H9 (cell line): ENCODE results near the gene BEST2. TPM values are rescaled to one million over a fixed set of nuclear protein-coding genes. Genes with fewer than 3 reads are reported as not detected.
A peak's percentile ranks its signal among the peaks of the same experiment; 100 is the strongest.

Source experiments
- DNase-seq: peaks from one replicate; pipeline ENCODE4 v3.0.0-alpha.2; 2017
- H2AFZ ChIP-seq: one replicate; pipeline ENCODE4 v1.6.1; 2013; ENCODE audit warnings: mild to moderate bottlenecking, low read length, control low read depth, moderate library complexity
- H2AK5ac ChIP-seq: 2 replicates; pipeline ENCODE4 v1.6.1; 2013; ENCODE audit warnings: low read length, control low read depth, mixed read lengths; ENCODE audit not compliant: insufficient read length
- H2BK120ac ChIP-seq: one replicate; pipeline ENCODE4 v1.6.1; 2013; ENCODE audit warnings: low read depth, mild to moderate bottlenecking, low read length, control low read depth, inconsistent platforms; ENCODE audit not compliant: poor library complexity, severe bottlenecking
- H2BK12ac ChIP-seq: 2 replicates; pipeline ENCODE4 v1.6.1; 2013; ENCODE audit warnings: low read length, control low read depth, mixed read lengths, low read depth; ENCODE audit not compliant: insufficient read length
- H2BK15ac ChIP-seq: 2 replicates; pipeline ENCODE4 v1.6.1; 2013; ENCODE audit warnings: low read depth, low read length, control low read depth
- H2BK20ac ChIP-seq: one replicate; pipeline ENCODE4 v1.6.1; 2013; ENCODE audit warnings: low read depth, mild to moderate bottlenecking, low read length, control low read depth, inconsistent platforms; ENCODE audit not compliant: poor library complexity, severe bottlenecking
- H2BK5ac ChIP-seq: 2 replicates; pipeline ENCODE4 v1.6.1; 2013; ENCODE audit warnings: low read length, control low read depth, mixed read lengths; ENCODE audit not compliant: insufficient read length
- H3K14ac ChIP-seq: 2 replicates; pipeline ENCODE4 v1.6.1; 2013; ENCODE audit warnings: low read length, control low read depth; ENCODE audit not compliant: insufficient read depth
- H3K18ac ChIP-seq: 2 replicates; pipeline ENCODE4 v1.6.1; 2013; ENCODE audit warnings: low read depth, mild to moderate bottlenecking, mixed read lengths, low read length, control low read depth; ENCODE audit not compliant: insufficient read length
- H3K23ac ChIP-seq: 2 replicates; pipeline ENCODE4 v1.6.1; 2013; ENCODE audit warnings: low read length, control low read depth, mixed read lengths, low read depth; ENCODE audit not compliant: insufficient read length
- H3K23me2 ChIP-seq: 2 replicates; pipeline ENCODE4 v1.6.1; 2013; ENCODE audit warnings: low read depth, mild to moderate bottlenecking, mixed read lengths, low read length, control low read depth; ENCODE audit not compliant: insufficient read length, poor library complexity, severe bottlenecking
- H3K27ac ChIP-seq: 2 replicates; pipeline ENCODE4 v1.5.1; 2013; ENCODE audit warnings: low read length, control low read depth, mixed read lengths, low read depth; ENCODE audit not compliant: insufficient read length
- H3K27me3 ChIP-seq: 2 replicates; pipeline ENCODE4 v1.6.1; 2013; ENCODE audit warnings: low read length, control low read depth, inconsistent platforms; ENCODE audit not compliant: insufficient read depth
- H3K4ac ChIP-seq: 2 replicates; pipeline ENCODE4 v1.6.1; 2013; ENCODE audit warnings: low read depth, mild to moderate bottlenecking, control low read depth, inconsistent platforms, low read length, moderate library complexity
- H3K4me1 ChIP-seq: 2 replicates; pipeline ENCODE4 v1.6.1; 2013; ENCODE audit warnings: low read length, control low read depth, inconsistent platforms; ENCODE audit not compliant: insufficient read depth
- H3K4me2 ChIP-seq: 2 replicates; pipeline ENCODE4 v1.6.1; 2013; ENCODE audit warnings: low read length, control low read depth, mixed read lengths; ENCODE audit not compliant: insufficient read length, insufficient read depth
- H3K56ac ChIP-seq: 2 replicates; pipeline ENCODE4 v1.6.1; 2013; ENCODE audit warnings: low read depth, mild to moderate bottlenecking, mixed read lengths, low read length, control low read depth; ENCODE audit not compliant: insufficient read length
- H3K79me1 ChIP-seq: 2 replicates; pipeline ENCODE4 v1.6.1; 2013; ENCODE audit warnings: low read depth, mild to moderate bottlenecking, moderate library complexity, low read length, control low read depth, inconsistent platforms; ENCODE audit not compliant: insufficient read depth, poor library complexity, severe bottlenecking
- H3K79me2 ChIP-seq: 2 replicates; pipeline ENCODE4 v1.6.1; 2013; ENCODE audit warnings: low read length, control low read depth, inconsistent platforms; ENCODE audit not compliant: insufficient read depth
- H3K9ac ChIP-seq: 2 replicates; pipeline ENCODE4 v1.6.1; 2013; ENCODE audit warnings: low read length, control low read depth, mixed read lengths; ENCODE audit not compliant: insufficient read length; ENCODE audit errors: extremely low read depth
- H3K9me3 ChIP-seq: one replicate; pipeline ENCODE4 v1.6.1; 2013; ENCODE audit warnings: low read depth, low read length, inconsistent platforms; ENCODE audit not compliant: control insufficient read depth
- H3T11ph ChIP-seq: one replicate; pipeline ENCODE4 v1.6.1; 2013; ENCODE audit warnings: mild to moderate bottlenecking, low read length, control low read depth, inconsistent platforms
- H4K20me1 ChIP-seq: one replicate; pipeline ENCODE4 v1.6.1; 2013; ENCODE audit not compliant: control insufficient read depth, insufficient read length, insufficient read depth
- H4K5ac ChIP-seq: 2 replicates; pipeline ENCODE4 v1.6.1; 2013; ENCODE audit warnings: low read depth, mild to moderate bottlenecking, mixed read lengths, low read length, control low read depth; ENCODE audit not compliant: insufficient read length
- H4K8ac ChIP-seq: replicated peaks from 2 replicates; pipeline ENCODE4 v1.6.1; 2013; ENCODE audit warnings: low read length, control low read depth, mixed read lengths, low read depth; ENCODE audit not compliant: insufficient read length
- H4K91ac ChIP-seq: 2 replicates; pipeline ENCODE4 v1.6.1; 2013; ENCODE audit warnings: low read depth, mild to moderate bottlenecking, moderate library complexity, mixed read lengths, low read length, control low read depth; ENCODE audit not compliant: insufficient read length
- H3K27ac Mint-ChIP-seq, 3 experiments: 2 replicates in 2 of 3; 3 replicates in 1 of 3; pipeline ENCODE4 v1.8.0; 2020 to 2021; ENCODE audit warnings: mixed read lengths in 3 of 3, mild to moderate bottlenecking in 1 of 3, moderate library complexity in 1 of 3
- H3K27me3 Mint-ChIP-seq: 2 replicates; pipeline ENCODE4 v1.8.0; 2021; ENCODE audit warnings: low read depth, mild to moderate bottlenecking, moderate library complexity, mixed read lengths
- H3K36me3 Mint-ChIP-seq, 3 experiments: 2 replicates in 2 of 3; 3 replicates in 1 of 3; pipeline ENCODE4 v1.8.0; 2020 to 2021; ENCODE audit warnings: low read depth in 3 of 3, mixed read lengths in 3 of 3; ENCODE audit not compliant: insufficient read depth in 1 of 3
- H3K4me1 Mint-ChIP-seq, 2 experiments: 2 replicates each; pipeline ENCODE4 v1.8.0; 2020; ENCODE audit warnings: mixed read lengths in 2 of 2
- H3K4me3 Mint-ChIP-seq, 2 experiments: 2 replicates in 1 of 2; 3 replicates in 1 of 2; pipeline ENCODE4 v1.8.0; 2020 to 2021; ENCODE audit warnings: mild to moderate bottlenecking in 2 of 2, mixed read lengths in 2 of 2, moderate library complexity in 1 of 2
- H3K9me3 Mint-ChIP-seq, 2 experiments: 2 replicates in 1 of 2; 3 replicates in 1 of 2; pipeline ENCODE4 v1.8.0; 2020; ENCODE audit warnings: mild to moderate bottlenecking in 2 of 2, mixed read lengths in 2 of 2, moderate library complexity in 1 of 2
- WGBS: extraction: QIAGEN DNeasy Blood & Tissue Kit; methylation state at CpG from one replicate; pipeline ENCODE4 v1.1.7; 2013; ENCODE audit warnings: missing lambda C conversion rate, low lambda C conversion rate, mixed read lengths; ENCODE audit not compliant: insufficient read length; ENCODE audit errors: extremely low coverage; 5-methylcytosine and 5-hydroxymethylcytosine counted together
- total RNA-seq: library from RNA; stranded (reverse); gene quantifications from 2 replicates; pipeline ENCODE4 v1.2.1, GENCODE V29; 2021
- TF ChIP-seq, protein P1 (sequence below): fragments of 200-600 bp; sonication (generic); conservative IDR thresholded peaks from 3 replicates; pipeline ENCODE4 v1.8.0; 2021; ENCODE audit warnings: antibody characterized with exemption, mild to moderate bottlenecking

Gene BEST2
- total RNA-seq, 1 experiment from 2014 or later, result 1.6 TPM

DNA sequence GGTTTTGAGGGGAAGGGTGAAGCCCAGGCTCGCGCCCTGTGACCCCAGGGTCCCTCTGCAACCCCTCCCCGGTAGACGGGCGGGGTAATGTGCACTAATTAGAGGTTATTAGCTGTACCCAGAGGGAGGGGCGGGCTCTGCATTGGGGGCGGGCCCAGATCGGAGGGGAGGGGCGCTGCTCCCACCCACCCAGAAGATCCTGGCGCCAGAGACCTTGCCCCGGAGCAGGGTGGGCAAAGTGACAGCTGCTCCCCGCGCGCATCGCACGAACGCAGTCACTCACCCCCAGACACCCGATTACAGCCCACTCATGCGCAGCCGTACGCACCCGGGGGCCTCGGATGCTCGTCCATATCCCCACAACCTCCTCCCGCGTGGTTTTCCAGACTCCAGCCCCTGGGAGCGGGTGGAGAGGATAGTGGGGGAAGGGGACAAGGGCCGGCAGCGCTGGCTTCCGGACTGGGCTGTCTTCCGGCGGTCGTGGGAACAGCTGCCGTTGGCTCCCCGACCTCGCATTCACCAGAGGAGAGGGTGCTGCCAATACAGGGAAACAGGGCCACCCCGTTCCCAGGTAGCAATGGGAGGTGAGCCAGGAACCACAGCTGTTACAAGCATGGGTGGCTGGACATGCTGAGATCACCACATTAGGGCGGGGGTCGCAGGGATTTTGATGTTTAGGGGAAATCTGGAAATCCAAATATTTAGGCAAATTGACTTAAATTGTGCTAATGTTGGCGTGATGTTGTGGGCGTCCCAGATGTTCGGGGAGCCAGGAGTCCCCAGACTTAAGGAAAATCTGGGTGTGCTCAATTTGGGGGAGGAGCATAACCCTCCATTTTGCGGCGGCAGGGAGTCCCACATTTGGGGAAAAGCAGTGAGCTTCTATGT, 26.7 kb downstream of the BEST2 start:
- peak; percentile 63 for DNase-seq
- Mint-ChIP-seq H3K9me3 (no peaks in the 10 kb centered on the region), H3K27me3 (no peaks in the 10 kb centered on the region; the same call in 1 of the 2 replicates), H3K27ac (peak overlapping the region in 2 of 3 experiments; percentile 59 to 91; a peak in 3 of 7 replicates), H3K4me3 (peak overlapping the region; percentile 69 to 85), H3K4me1 (peaks cover 24 to 25% of the 10 kb centered on the region in 2 experiments), H3K36me3 (peaks cover 8 to 13% (median 12%) of the 10 kb centered on the region in 3 experiments; a peak in 6 of 7 replicates)
- Histone ChIP-seq H3K56ac (no peak overlapping the region), H4K5ac (no peak overlapping the region), H4K91ac (no peak overlapping the region), H2BK20ac (no peak overlapping the region), H4K20me1 (no peaks in the 10 kb centered on the region), H2BK15ac (no peak overlapping the region), H3K14ac (no peak overlapping the region), H3K23ac (no peak overlapping the region), H3K9ac (peak overlapping the region; percentile 5), H2BK12ac (no peak overlapping the region), H3K27me3 (no peaks in the 10 kb centered on the region), H3K9me3 (no peaks in the 10 kb centered on the region), H3T11ph (no peak overlapping the region), H2AK5ac (no peak overlapping the region), H2BK5ac (no peak overlapping the region), H2BK120ac (no peak overlapping the region), H3K4me2 (peak overlapping the region; percentile 78), H3K79me1 (no peaks in the 10 kb centered on the region), H3K4me1 (no peaks in the 10 kb centered on the region), H2AFZ (no peak overlapping the region), H3K27ac (no peak overlapping the region), H3K79me2 (no peaks in the 10 kb centered on the region), H4K8ac (no peak overlapping the region), H3K4ac (no peak overlapping the region), H3K18ac (no peak overlapping the region), H3K23me2 (peaks cover 25% of the 10 kb centered on the region)
- WGBS, result no CpG with 5 or more reads among the region's 44 CpGs
- TF ChIP-seq, protein P1, sequence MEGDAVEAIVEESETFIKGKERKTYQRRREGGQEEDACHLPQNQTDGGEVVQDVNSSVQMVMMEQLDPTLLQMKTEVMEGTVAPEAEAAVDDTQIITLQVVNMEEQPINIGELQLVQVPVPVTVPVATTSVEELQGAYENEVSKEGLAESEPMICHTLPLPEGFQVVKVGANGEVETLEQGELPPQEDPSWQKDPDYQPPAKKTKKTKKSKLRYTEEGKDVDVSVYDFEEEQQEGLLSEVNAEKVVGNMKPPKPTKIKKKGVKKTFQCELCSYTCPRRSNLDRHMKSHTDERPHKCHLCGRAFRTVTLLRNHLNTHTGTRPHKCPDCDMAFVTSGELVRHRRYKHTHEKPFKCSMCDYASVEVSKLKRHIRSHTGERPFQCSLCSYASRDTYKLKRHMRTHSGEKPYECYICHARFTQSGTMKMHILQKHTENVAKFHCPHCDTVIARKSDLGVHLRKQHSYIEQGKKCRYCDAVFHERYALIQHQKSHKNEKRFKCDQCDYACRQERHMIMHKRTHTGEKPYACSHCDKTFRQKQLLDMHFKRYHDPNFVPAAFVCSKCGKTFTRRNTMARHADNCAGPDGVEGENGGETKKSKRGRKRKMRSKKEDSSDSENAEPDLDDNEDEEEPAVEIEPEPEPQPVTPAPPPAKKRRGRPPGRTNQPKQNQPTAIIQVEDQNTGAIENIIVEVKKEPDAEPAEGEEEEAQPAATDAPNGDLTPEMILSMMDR, result no peak
